Measurements from ENCODE around the gene CLDN9.

GRCh38 chr16:2966043-2966807 is 46.5 kb upstream of the CLDN9 start:
- TF ChIP-seq FOSB (CRISPR knock-in tag; IDR thresholded peaks at IDR 0.05) (no peak), JUNB (IDR thresholded peaks at IDR 0.05) (no peak), MYC (IDR thresholded peaks at IDR 0.05; ENCODE audit: borderline replicate concordance, low read length) (no peak), POLR2A (IDR thresholded peaks at IDR 0.05; ENCODE audit: low read length) (no peak)

Data from A549 (cell line).